ENCODE results near the gene CT55. TPM values are rescaled to one million over a fixed set of nuclear protein-coding genes. Genes with fewer than 3 reads are reported as not detected.

Gene CT55
- total RNA-seq, 1 experiment from 2014 or later, result not detected

DNA sequence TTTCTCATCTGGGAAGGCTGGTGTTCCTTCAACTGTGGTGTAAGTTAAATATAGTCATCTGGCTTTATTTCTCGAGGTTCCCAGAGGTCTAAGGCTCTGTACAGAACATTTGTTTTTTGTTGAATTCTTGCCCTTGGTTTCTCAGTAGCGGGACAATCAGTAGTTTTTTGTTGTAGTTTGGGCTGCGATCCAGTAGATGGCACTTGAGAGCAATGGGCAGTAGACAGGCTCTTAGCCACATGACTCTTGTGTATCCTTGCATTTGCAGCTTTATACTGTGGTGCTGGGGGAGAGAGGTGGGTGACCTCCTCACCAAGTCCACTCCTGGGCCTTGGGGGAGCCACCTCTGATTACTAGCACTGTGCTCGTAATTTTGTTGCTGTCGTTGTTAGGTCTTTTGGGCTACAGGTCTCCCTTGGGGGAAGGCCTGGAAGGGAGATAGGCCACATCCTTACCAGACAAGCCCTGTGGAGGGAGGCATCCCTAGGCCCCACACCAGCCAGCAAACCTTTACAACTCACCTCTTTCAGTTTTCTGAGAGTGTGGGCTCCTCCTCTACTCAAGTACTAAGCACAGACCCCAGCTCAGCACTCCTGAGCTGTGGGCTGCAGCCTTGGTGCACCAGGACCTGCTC is 59.0 kb downstream of the CT55 start (continued):
- TF ChIP-seq, protein P1, sequence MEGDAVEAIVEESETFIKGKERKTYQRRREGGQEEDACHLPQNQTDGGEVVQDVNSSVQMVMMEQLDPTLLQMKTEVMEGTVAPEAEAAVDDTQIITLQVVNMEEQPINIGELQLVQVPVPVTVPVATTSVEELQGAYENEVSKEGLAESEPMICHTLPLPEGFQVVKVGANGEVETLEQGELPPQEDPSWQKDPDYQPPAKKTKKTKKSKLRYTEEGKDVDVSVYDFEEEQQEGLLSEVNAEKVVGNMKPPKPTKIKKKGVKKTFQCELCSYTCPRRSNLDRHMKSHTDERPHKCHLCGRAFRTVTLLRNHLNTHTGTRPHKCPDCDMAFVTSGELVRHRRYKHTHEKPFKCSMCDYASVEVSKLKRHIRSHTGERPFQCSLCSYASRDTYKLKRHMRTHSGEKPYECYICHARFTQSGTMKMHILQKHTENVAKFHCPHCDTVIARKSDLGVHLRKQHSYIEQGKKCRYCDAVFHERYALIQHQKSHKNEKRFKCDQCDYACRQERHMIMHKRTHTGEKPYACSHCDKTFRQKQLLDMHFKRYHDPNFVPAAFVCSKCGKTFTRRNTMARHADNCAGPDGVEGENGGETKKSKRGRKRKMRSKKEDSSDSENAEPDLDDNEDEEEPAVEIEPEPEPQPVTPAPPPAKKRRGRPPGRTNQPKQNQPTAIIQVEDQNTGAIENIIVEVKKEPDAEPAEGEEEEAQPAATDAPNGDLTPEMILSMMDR (IDR thresholded peaks at IDR 0.05 in 2 of 3, conservative IDR thresholded peaks at IDR 0.05 in 1 of 3; ENCODE audit: borderline replicate concordance in 1 of 3, insufficient read depth in 1 of 3, low read depth in 2 of 3, low read length in 2 of 3), result peak; percentile 40 to 57 (median 57); a peak in 5 of 6 replicates

DNA sequence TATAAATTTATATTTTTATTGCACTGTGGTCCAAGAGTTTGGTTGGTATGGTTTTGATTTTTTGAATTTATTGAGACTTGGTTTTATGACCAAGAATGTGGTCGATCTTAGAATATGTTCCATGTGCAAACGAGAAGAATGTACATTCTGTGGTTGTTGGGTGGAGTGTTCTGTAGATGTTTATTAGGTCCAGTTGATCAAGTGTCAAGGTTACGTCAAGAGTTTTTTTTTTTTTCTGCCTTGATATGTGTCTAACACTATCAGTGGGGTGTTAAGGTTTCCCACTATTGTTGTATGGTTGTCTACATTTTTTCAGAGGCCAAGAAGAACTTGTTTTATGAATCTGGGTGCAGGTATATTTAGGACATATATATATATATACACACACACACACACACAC is 61.6 kb downstream of the CT55 start:
- intact Hi-C loops (cut with micrococcal nuclease), result no loop called here

More for the DNA sequence above, 61.6 kb downstream of the CT55 start:
- Histone ChIP-seq H3K27ac (ENCODE audit: low read depth, low read length) (no peak overlapping the region), H2AFZ (ENCODE audit: low read depth, low read length, poor library complexity, severe bottlenecking) (no peak overlapping the region), H3K4me2 (ENCODE audit: low read length) (no peak overlapping the region), H3K27me3 (ENCODE audit: insufficient read depth, low read length) (0 out of 2 replicates have a peak, but pooled peaks cover 3% of the 10 kb centered on the region), H3K9ac (ENCODE audit: low read length) (no peak overlapping the region), H3K9me2 (ENCODE audit: insufficient read depth) (no peaks in the 10 kb centered on the region), H3K4me1 (ENCODE audit: control insufficient read depth in 1 of 2, insufficient read depth in 2 of 2, low read length in 2 of 2) (no peaks in the 10 kb centered on the region), H3K9me3 (ENCODE audit: control insufficient read depth in 1 of 2, insufficient read depth in 1 of 2, low read depth in 1 of 2, low read length in 2 of 2) (no peaks in the 10 kb centered on the region), H3K36me3 (ENCODE audit: control insufficient read depth in 1 of 2, insufficient read depth in 2 of 2, low read length in 2 of 2) (no peaks in the 10 kb centered on the region), H3K79me2 (ENCODE audit: insufficient read depth, low read length) (no peaks in the 10 kb centered on the region), H3K4me3 (replicated peaks in 1 of 2; ENCODE audit: low read depth in 1 of 2, low read length in 2 of 2) (no peak overlapping the region), H4K20me1 (ENCODE audit: insufficient read depth) (no peaks in the 10 kb centered on the region)
- ChIA-PET POLR2A (no interaction called here), CTCF (no interaction called here), RAD21 (ENCODE audit: low non-redundant PET in 1 of 2, low total read pairs in 2 of 2, uncharacterized antibody in 2 of 2, unreplicated experiment in 2 of 2) (no interaction called here)
- no peak for ATAC-seq
- TF ChIP-seq FOSL1 (IDR thresholded peaks at IDR 0.05; ENCODE audit: low read depth) (no peak), EGR1 (IDR thresholded peaks at IDR 0.05; ENCODE audit: low read depth) (no peak), ZNF274 (IDR thresholded peaks at IDR 0.05; ENCODE audit: low read depth, low read length) (no peak), TCF7L2 (IDR thresholded peaks at IDR 0.05; ENCODE audit: borderline replicate concordance, extremely low read depth, insufficient read depth, insufficient read length) (no peak), JUND (IDR thresholded peaks at IDR 0.05) (no peak), ELF1 (IDR thresholded peaks at IDR 0.05; ENCODE audit: borderline replicate concordance, low read depth) (no peak), SRF (IDR thresholded peaks at IDR 0.05; ENCODE audit: low read depth) (no peak), CBX3 (IDR thresholded peaks at IDR 0.05; ENCODE audit: low read depth) (no peak), ZFX (IDR thresholded peaks at IDR 0.05) (no peak)
- TF ChIP-seq, protein P1 (IDR thresholded peaks at IDR 0.05 in 2 of 3, conservative IDR thresholded peaks at IDR 0.05 in 1 of 3; ENCODE audit: borderline replicate concordance in 1 of 3, insufficient read depth in 1 of 3, low read depth in 2 of 3, low read length in 2 of 3), result no peak
- TF ChIP-seq, protein P2, sequence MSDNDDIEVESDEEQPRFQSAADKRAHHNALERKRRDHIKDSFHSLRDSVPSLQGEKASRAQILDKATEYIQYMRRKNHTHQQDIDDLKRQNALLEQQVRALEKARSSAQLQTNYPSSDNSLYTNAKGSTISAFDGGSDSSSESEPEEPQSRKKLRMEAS (IDR thresholded peaks at IDR 0.05), result no peak
- TF ChIP-seq, protein P3, sequence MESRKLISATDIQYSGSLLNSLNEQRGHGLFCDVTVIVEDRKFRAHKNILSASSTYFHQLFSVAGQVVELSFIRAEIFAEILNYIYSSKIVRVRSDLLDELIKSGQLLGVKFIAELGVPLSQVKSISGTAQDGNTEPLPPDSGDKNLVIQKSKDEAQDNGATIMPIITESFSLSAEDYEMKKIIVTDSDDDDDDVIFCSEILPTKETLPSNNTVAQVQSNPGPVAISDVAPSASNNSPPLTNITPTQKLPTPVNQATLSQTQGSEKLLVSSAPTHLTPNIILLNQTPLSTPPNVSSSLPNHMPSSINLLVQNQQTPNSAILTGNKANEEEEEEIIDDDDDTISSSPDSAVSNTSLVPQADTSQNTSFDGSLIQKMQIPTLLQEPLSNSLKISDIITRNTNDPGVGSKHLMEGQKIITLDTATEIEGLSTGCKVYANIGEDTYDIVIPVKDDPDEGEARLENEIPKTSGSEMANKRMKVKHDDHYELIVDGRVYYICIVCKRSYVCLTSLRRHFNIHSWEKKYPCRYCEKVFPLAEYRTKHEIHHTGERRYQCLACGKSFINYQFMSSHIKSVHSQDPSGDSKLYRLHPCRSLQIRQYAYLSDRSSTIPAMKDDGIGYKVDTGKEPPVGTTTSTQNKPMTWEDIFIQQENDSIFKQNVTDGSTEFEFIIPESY (IDR thresholded peaks at IDR 0.05; ENCODE audit: extremely low read depth, insufficient replicate concordance, low read length), result no peak
- TF ChIP-seq, protein P4, sequence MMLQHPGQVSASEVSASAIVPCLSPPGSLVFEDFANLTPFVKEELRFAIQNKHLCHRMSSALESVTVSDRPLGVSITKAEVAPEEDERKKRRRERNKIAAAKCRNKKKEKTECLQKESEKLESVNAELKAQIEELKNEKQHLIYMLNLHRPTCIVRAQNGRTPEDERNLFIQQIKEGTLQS (IDR thresholded peaks at IDR 0.05), result no peak
- DNase-seq (ENCODE audit: low read depth, low spot score), result no peak
- no TSS peak for BruUV-seq (replicated peaks)
